ENCODE data around the gene STBD1. TPM values are rescaled to one million over a fixed set of nuclear protein-coding genes. Genes with fewer than 3 reads are reported as not detected.

Gene STBD1
- total RNA-seq, 1 donor from 2014 or later = 2.4 TPM

- Mint-ChIP-seq H3K36me3 (ENCODE audit: unreplicated experiment) (peaks cover 5% of the 10 kb centered on the region), H3K9me3 (ENCODE audit: unreplicated experiment) (peaks cover 3% of the 10 kb centered on the region), H3K4me1 (ENCODE audit: unreplicated experiment) (peaks cover 26% of the 10 kb centered on the region), H3K4me3 (ENCODE audit: unreplicated experiment) (no peak overlapping the region), H3K27ac (ENCODE audit: unreplicated experiment) (no peak overlapping the region), H3K27me3 (ENCODE audit: unreplicated experiment) (no peaks in the 10 kb centered on the region)
- no peak for TF ChIP-seq CTCF (IDR thresholded peaks at IDR 0.05)
- no peak for DNase-seq (ENCODE audit: extremely low spot score, unreplicated experiment)
Measured at GRCh38 chr4:76302826-76303438, 3.6 kb upstream of the STBD1 start.

GRCh38 chr4:76305033-76305687 is 1.4 kb upstream of the STBD1 start:
- Mint-ChIP-seq H3K27ac (ENCODE audit: unreplicated experiment) (peak overlapping the region; percentile 89), H3K4me1 (ENCODE audit: unreplicated experiment) (peaks cover 29% of the 10 kb centered on the region), H3K27me3 (ENCODE audit: unreplicated experiment) (no peaks in the 10 kb centered on the region), H3K36me3 (ENCODE audit: unreplicated experiment) (peaks cover 9% of the 10 kb centered on the region), H3K4me3 (ENCODE audit: unreplicated experiment) (peak overlapping the region; percentile 87), H3K9me3 (ENCODE audit: unreplicated experiment) (no peaks in the 10 kb centered on the region)
- TF ChIP-seq CTCF (IDR thresholded peaks at IDR 0.05) = no peak
- no peak for DNase-seq (ENCODE audit: extremely low spot score, unreplicated experiment)

- H3K4me1 Mint-ChIP-seq (ENCODE audit: unreplicated experiment) = peaks cover 14% of the 10 kb centered on the region
- peaks cover 11% of the 10 kb centered on the region for H3K36me3 Mint-ChIP-seq (ENCODE audit: unreplicated experiment)
- no peaks in the 10 kb centered on the region for H3K9me3 Mint-ChIP-seq (ENCODE audit: unreplicated experiment)
- TF ChIP-seq CTCF (IDR thresholded peaks at IDR 0.05) = peak; percentile 50
- H3K27ac Mint-ChIP-seq (ENCODE audit: unreplicated experiment) = peak overlapping the region; percentile 89
- no peak for DNase-seq (ENCODE audit: extremely low spot score, unreplicated experiment)
- peak overlapping the region; percentile 87 for H3K4me3 Mint-ChIP-seq (ENCODE audit: unreplicated experiment)
- no peaks in the 10 kb centered on the region for H3K27me3 Mint-ChIP-seq (ENCODE audit: unreplicated experiment)
Measured at GRCh38 chr4:76306882-76307659, 538 bp downstream of the STBD1 start.

GRCh38 chr4:76307660-76308014 is 1.1 kb downstream of the STBD1 start:
- no peak for TF ChIP-seq CTCF (IDR thresholded peaks at IDR 0.05)
- no peak for DNase-seq (ENCODE audit: extremely low spot score, unreplicated experiment)
- Mint-ChIP-seq H3K4me1 (ENCODE audit: unreplicated experiment) (peaks cover 11% of the 10 kb centered on the region), H3K27ac (ENCODE audit: unreplicated experiment) (no peak overlapping the region), H3K4me3 (ENCODE audit: unreplicated experiment) (peak overlapping the region; percentile 87), H3K9me3 (ENCODE audit: unreplicated experiment) (no peaks in the 10 kb centered on the region), H3K36me3 (ENCODE audit: unreplicated experiment) (peaks cover 11% of the 10 kb centered on the region), H3K27me3 (ENCODE audit: unreplicated experiment) (no peaks in the 10 kb centered on the region)

GRCh38 chr4:76308548-76308947 is 2.0 kb downstream of the STBD1 start:
- no peaks in the 10 kb centered on the region for H3K27me3 Mint-ChIP-seq (ENCODE audit: unreplicated experiment)
- no peak overlapping the region for H3K27ac Mint-ChIP-seq (ENCODE audit: unreplicated experiment)
- no peak for DNase-seq (ENCODE audit: extremely low spot score, unreplicated experiment)
- no peak for TF ChIP-seq CTCF (IDR thresholded peaks at IDR 0.05)
- H3K4me1 Mint-ChIP-seq (ENCODE audit: unreplicated experiment) = peaks cover 11% of the 10 kb centered on the region
- no peaks in the 10 kb centered on the region for H3K9me3 Mint-ChIP-seq (ENCODE audit: unreplicated experiment)
- H3K36me3 Mint-ChIP-seq (ENCODE audit: unreplicated experiment) = peaks cover 11% of the 10 kb centered on the region
- H3K4me3 Mint-ChIP-seq (ENCODE audit: unreplicated experiment) = no peak overlapping the region

Measured in osteocyte (in vitro differentiated cells).